Lower leg skin (tissue), 4 donors: ENCODE data around the gene BMF. TPM values are rescaled to one million over a fixed set of nuclear protein-coding genes. Genes with fewer than 3 reads are reported as not detected.
"Not testable (repeated sequence)": the region's sequence is repeated elsewhere in the genome, so short reads cannot be mapped to it uniquely, and the experiment has no call there.

ENCODE experiments used
- DNase-seq, 2 donors: peaks; one replicate each; pipeline ENCODE4 v3.0.0-alpha.2; 2019; ENCODE audit warnings: low spot score in 2 of 2
- H3K4me3 ChIP-seq: fragments of 200-600 bp; sonication (generic); 2 replicates; pipeline ENCODE4 v1.5.1; 2017; ENCODE audit warnings: mild to moderate bottlenecking, low read depth; ENCODE audit not compliant: poor library complexity, severe bottlenecking
- CTCF ChIP-seq, 3 donors: fragments of 450-650 bp; IDR thresholded peaks; one replicate each; pipeline ENCODE4 v1.5.1; 2016; ENCODE audit warnings: antibody characterized with exemption in 3 of 3, mild to moderate bottlenecking in 3 of 3, moderate library complexity in 2 of 3
- POLR2A ChIP-seq, 2 donors: fragments of 450-650 bp; IDR thresholded peaks; one replicate each; pipeline ENCODE4 v1.6.1; 2016 to 2017; ENCODE audit warnings: antibody characterized with exemption in 2 of 2, mild to moderate bottlenecking in 1 of 2, moderate library complexity in 1 of 2
- WGBS, 2 donors: methylation state at CpG; one replicate each; pipeline ENCODE4 v1.1.5; 2018; 5-methylcytosine and 5-hydroxymethylcytosine counted together
- intact Hi-C: fragments of 100-400 bp; cut with DNase I; formaldehyde crosslinking; loops from one replicate; pipeline ENCODE4 v1.15.0; 2023; ENCODE audit warnings: low total_unique reads
- total RNA-seq, 4 donors: library from RNA; depleted of rRNA; stranded (reverse); fragments of >200 nt; gene quantifications; one replicate each; pipeline ENCODE4 v1.1.0, GENCODE V29; 2016

The BMF gene
- total RNA-seq, 4 donors from 2014 or later: 2.1 to 11.8 (median 8.4) TPM

GRCh38 chr15:40136470-40137302 lies 28.0 kb upstream of the BMF start:
- intact Hi-C loops: no loop called here
- TF ChIP-seq CTCF (IDR thresholded peaks at IDR 0.05) (no peak), POLR2A (IDR thresholded peaks at IDR 0.05) (no peak)
- peak in 1 of 2 donors; percentile 63 for DNase-seq
- WGBS, 2 donors: 83 to 89% methylated on average over 5 to 6 of the region's 6 CpGs
- H3K4me3 ChIP-seq: no peak overlapping the region

- intact Hi-C loops, H3K4me3 ChIP-seq: not testable (repeated sequence)
- 73 to 75% methylated on average over 1 of the region's 1 CpG for WGBS, 2 donors
- peak in 1 of 2 donors; percentile 26 for DNase-seq
Observed at GRCh38 chr15:40135846-40136450, 27.3 kb upstream of the BMF start.

- no peak for DNase-seq
- intact Hi-C loops: no loop called here
- TF ChIP-seq CTCF (IDR thresholded peaks at IDR 0.05) (no peak), POLR2A (IDR thresholded peaks at IDR 0.05) (no peak)
- H3K4me3 ChIP-seq: no peak overlapping the region
- 73 to 77% methylated on average over 9 of the region's 9 CpGs for WGBS, 2 donors
Observed at GRCh38 chr15:40134885-40135284, 26.2 kb upstream of the BMF start.

GRCh38 chr15:40133544-40133943 lies 24.9 kb upstream of the BMF start:
- peak in 1 of 2 donors; percentile 70 for DNase-seq
- TF ChIP-seq POLR2A (IDR thresholded peaks at IDR 0.05) (no peak), CTCF (IDR thresholded peaks at IDR 0.05) (no peak)
- 88 to 89% methylated on average over 13 of the region's 13 CpGs for WGBS, 2 donors
- intact Hi-C loops: no loop called here
- no peak overlapping the region for H3K4me3 ChIP-seq

- no peak for TF ChIP-seq POLR2A (IDR thresholded peaks at IDR 0.05)
- TF ChIP-seq CTCF (IDR thresholded peaks at IDR 0.05): no peak
Observed at GRCh38 chr15:40130799-40131502, 22.3 kb upstream of the BMF start.

GRCh38 chr15:40130118-40130517 lies 21.4 kb upstream of the BMF start:
- 78 to 82% methylated on average over 5 of the region's 5 CpGs for WGBS, 2 donors
- intact Hi-C loops: no loop called here
- TF ChIP-seq POLR2A (IDR thresholded peaks at IDR 0.05) (no peak), CTCF (IDR thresholded peaks at IDR 0.05) (no peak)
- no peak overlapping the region for H3K4me3 ChIP-seq
- DNase-seq: no peak

More at GRCh38 chr15:40130799-40131502, 22.3 kb upstream of the BMF start:
- no peak for DNase-seq
- intact Hi-C loops: no loop called here
- H3K4me3 ChIP-seq: no peak overlapping the region
- 88 to 89% methylated on average over 19 of the region's 19 CpGs for WGBS, 2 donors
